SU-DHL-6 (cell line): ENCODE measurements around the gene CDK14.

Source experiments
- CTCF ChIP-seq: fragments of 200-600 bp; sonication (generic); IDR thresholded peaks from one replicate; pipeline ENCODE4 v1.5.1; 2017; ENCODE audit warnings: antibody characterized with exemption, mild to moderate bottlenecking, low read length, moderate library complexity; ENCODE audit not compliant: insufficient read depth, poor library complexity, severe bottlenecking
- EZH2phosphoT487 ChIP-seq: fragments of 200-600 bp; sonication (generic), shearing (Covaris generic); conservative IDR thresholded peaks from 2 replicates; pipeline ENCODE4 v1.6.1; 2018; ENCODE audit warnings: mild to moderate bottlenecking, antibody characterized with exemption, low read length, moderate library complexity, mixed read lengths

GRCh38 chr7:90689260-90689659 is 93.1 kb downstream of the CDK14 start:
- TF ChIP-seq CTCF (no peak), EZH2phosphoT487 (no peak)
